Endothelial cell of umbilical vein (primary cell): Measurements from ENCODE around the gene CLEC5A. TPM values are rescaled to one million over a fixed set of nuclear protein-coding genes. Genes with fewer than 3 reads are reported as not detected.

Experiments
- BruUV-seq: library from RNA; stranded (reverse); fragments of 400-500 nt; replicated peaks from 2 replicates; lab custom pipeline; 2021; lab: Mats Ljungman, UMichigan
- CTCF ChIA-PET: fragments of 300-600, 350-600 bp; sonication (Branson Sonifier 250); formaldehyde crosslinking; loops from one replicate; lab custom pipeline; 2021; ENCODE audit warnings: antibody characterized with exemption, inconsistent platforms; lab: Charles Lee
- POLR2A ChIA-PET: fragments of 300-600, 350-600 bp; sonication (Branson Sonifier 250); formaldehyde crosslinking; loops from one replicate; lab custom pipeline; 2021; ENCODE audit warnings: antibody characterized with exemption, inconsistent platforms; lab: Charles Lee
- DNase-seq: peaks from one replicate; pipeline ENCODE4 v3.0.0-alpha.2; 2011; ENCODE audit warnings: low read depth, low spot score
- FAIRE-seq: peaks from 2 replicates; lab custom pipeline; 2011; peaks lifted over from hg19 to GRCh38; lab: Jason Lieb, UNC
- H2AFZ ChIP-seq: 2 replicates; pipeline ENCODE4 v1.6.0; 2012; ENCODE audit warnings: low read depth, low read length, control low read depth, inconsistent platforms
- H3K27ac ChIP-seq: 2 replicates; pipeline ENCODE4 v1.5.1; 2011; ENCODE audit warnings: low read depth, mild to moderate bottlenecking, control low read depth, low read length, moderate library complexity; ENCODE audit not compliant: insufficient read depth
- H3K27me3 ChIP-seq, 2 experiments: 2 replicates each; pipeline versions ENCODE4 v1.6.0 to v1.6.1; 2011; ENCODE audit warnings: low read length in 2 of 2, mixed read lengths in 1 of 2; ENCODE audit not compliant: control insufficient read depth in 2 of 2, insufficient read depth in 2 of 2
- H3K36me3 ChIP-seq, 2 experiments: 2 replicates in 1 of 2; 3 replicates in 1 of 2; pipeline ENCODE4 v1.5.1; 2011; ENCODE audit warnings: low read length in 2 of 2, mild to moderate bottlenecking in 1 of 2, moderate library complexity in 1 of 2; ENCODE audit not compliant: control insufficient read depth in 2 of 2, insufficient read depth in 2 of 2; ENCODE audit errors: extremely low read depth in 1 of 2
- H3K4me1 ChIP-seq: 3 replicates; pipeline ENCODE4 v1.5.1; 2011; ENCODE audit warnings: mild to moderate bottlenecking, low read length; ENCODE audit not compliant: control insufficient read depth, insufficient read depth; ENCODE audit errors: extremely low read depth
- H3K4me2 ChIP-seq: 2 replicates; pipeline ENCODE4 v1.6.1; 2011; ENCODE audit warnings: low read length, control low read depth, mixed read lengths; ENCODE audit not compliant: insufficient read depth
- H3K4me3 ChIP-seq, 3 experiments: fragments of 200-600 bp in 1 of 3; sonication (generic), shearing (Covaris generic) in 1 of 3; replicated peaks in 1 of 3; 2 replicates each; pipeline ENCODE4 v1.5.1; 2011 to 2016; ENCODE audit warnings: control low read depth in 3 of 3, low read length in 3 of 3, mild to moderate bottlenecking in 2 of 3, inconsistent platforms in 1 of 3, low read depth in 1 of 3, moderate library complexity in 1 of 3; ENCODE audit not compliant: insufficient read depth in 1 of 3
- H3K79me2 ChIP-seq: 2 replicates; pipeline ENCODE4 v1.6.0; 2012; ENCODE audit warnings: low read length, inconsistent platforms; ENCODE audit not compliant: control insufficient read depth, insufficient read depth
- H3K9ac ChIP-seq: replicated peaks from 2 replicates; pipeline ENCODE3; 2011; ENCODE audit warnings: low read length, control low read depth; ENCODE audit not compliant: insufficient read depth; ENCODE audit errors: extremely low read depth
- H3K9me1 ChIP-seq: replicated peaks from 3 replicates; pipeline ENCODE4 v1.6.0; 2011; ENCODE audit warnings: mild to moderate bottlenecking, low read length; ENCODE audit not compliant: control insufficient read depth, insufficient read depth; ENCODE audit errors: extremely low read depth
- H3K9me3 ChIP-seq: replicated peaks from 2 replicates; pipeline ENCODE4 v1.5.1; 2012; ENCODE audit warnings: low read length, inconsistent platforms; ENCODE audit not compliant: control insufficient read depth, insufficient read depth
- H4K20me1 ChIP-seq: replicated peaks from 2 replicates; pipeline ENCODE3; 2011; ENCODE audit warnings: mild to moderate bottlenecking, low read length; ENCODE audit not compliant: control insufficient read depth, insufficient read depth; ENCODE audit errors: extremely low read depth
- CTCF ChIP-seq, 2 donors: IDR thresholded peaks; 1 replicate in 1 of 2; 2 replicates in 1 of 2; pipeline ENCODE4 v1.5.1; 2011; ENCODE audit warnings: low read length in 2 of 2, mild to moderate bottlenecking in 2 of 2, moderate library complexity in 2 of 2, control low read depth in 1 of 2, inconsistent platforms in 1 of 2, low read depth in 1 of 2; ENCODE audit not compliant: insufficient read depth in 1 of 2; ENCODE audit errors: extremely low read depth in 1 of 2
- EZH2 ChIP-seq: IDR thresholded peaks from 2 replicates; pipeline ENCODE4 v1.6.1; 2012; ENCODE audit warnings: borderline replicate concordance, low read depth, mild to moderate bottlenecking, moderate library complexity, low read length, inconsistent platforms; ENCODE audit not compliant: severe bottlenecking
- FOS ChIP-seq: IDR thresholded peaks from 2 replicates; pipeline ENCODE4 v1.6.1; 2011; ENCODE audit warnings: mild to moderate bottlenecking, low read length, moderate library complexity, borderline replicate concordance; ENCODE audit not compliant: insufficient read depth
- GATA2 ChIP-seq: IDR thresholded peaks from 2 replicates; pipeline ENCODE4 v1.7.0; 2011; ENCODE audit warnings: low read depth, mild to moderate bottlenecking, moderate library complexity, mixed read lengths, low read length; ENCODE audit not compliant: insufficient read length, insufficient read depth
- JUN ChIP-seq: IDR thresholded peaks from 2 replicates; pipeline ENCODE4 v1.6.1; 2011; ENCODE audit warnings: borderline replicate concordance, low read depth; ENCODE audit not compliant: insufficient read length, insufficient read depth
- MAX ChIP-seq: IDR thresholded peaks from 2 replicates; pipeline ENCODE4 v1.6.1; 2011; ENCODE audit not compliant: insufficient read depth, insufficient read length
- MYC ChIP-seq: IDR thresholded peaks from one replicate; pipeline ENCODE4 v1.6.1; 2011; ENCODE audit warnings: mild to moderate bottlenecking, low read depth, low read length
- POLR2A ChIP-seq: IDR thresholded peaks from 2 replicates; pipeline ENCODE4 v1.6.1; 2012; ENCODE audit warnings: low read depth, mild to moderate bottlenecking, control low read depth, low read length
- POLR2AphosphoS5 ChIP-seq: IDR thresholded peaks from 2 replicates; pipeline ENCODE4 v1.6.1; 2012; ENCODE audit warnings: low read depth, mild to moderate bottlenecking, control low read depth, low read length, moderate library complexity; ENCODE audit not compliant: insufficient read depth
- dilution Hi-C: fragments of 300-500 bp; cut with MboI; formaldehyde crosslinking; loops from one replicate; pipeline ENCODE4 v1.15.0; 2019; ENCODE audit warnings: low sequenced_read_pairs; ENCODE audit not compliant: extremely low pct_ligation_motif_present
- intact Hi-C: fragments of 100-400 bp; cut with micrococcal nuclease; formaldehyde crosslinking; loops from one replicate; pipeline ENCODE4 v1.10.0; 2022
- polyA plus RNA-seq, 4 experiments: library from polyadenylated mRNA; depleted of rRNA in 3 of 4; stranded (reverse) in 3 of 4; unstranded in 1 of 4; fragments of >200 nt; gene quantifications; 2 replicates each; pipeline versions ENCODE4 v1.2.1 to v1.2.3, GENCODE V29; 2011 to 2012; ENCODE audit warnings: missing spikeins in 1 of 4
- total RNA-seq: library from RNA; stranded (reverse); gene quantifications from 2 replicates; pipeline ENCODE4 v1.2.3, GENCODE V29; 2021

CLEC5A gene
- total and polyA plus RNA-seq, 2 donors (not counting 3 experiments of a cell fraction or from before 2014, with no cell fraction given): not detected

GRCh38 chr7:141941075-141941474, 5.7 kb downstream of the CLEC5A start:
- TF ChIP-seq POLR2AphosphoS5 (no peak), JUN (no peak), CTCF (IDR thresholded peaks at IDR 0.05; ENCODE audit: extremely low read depth in 1 of 2, insufficient read depth in 1 of 2, low read depth in 1 of 2, low read length in 2 of 2) (no peak), MYC (no peak), FOS (no peak), EZH2 (no peak), GATA2 (no peak), POLR2A (no peak), MAX (no peak)
- H3K9me3 ChIP-seq: peaks cover 2% of the 10 kb centered on the region
- no peaks in the 10 kb centered on the region for H3K4me1 ChIP-seq
- CTCF ChIA-PET: no interaction called here
- no peak overlapping the region for H3K4me2 ChIP-seq
- no peaks in the 10 kb centered on the region for H3K9me1 ChIP-seq
- dilution Hi-C loops: no loop called here
- H3K9ac ChIP-seq: no peak overlapping the region
- H3K79me2 ChIP-seq: no peaks in the 10 kb centered on the region
- DNase-seq (no peak), FAIRE-seq (no peak)
- BruUV-seq: no TSS peak
- no peak overlapping the region for H3K27ac ChIP-seq
- no peaks in the 10 kb centered on the region for H3K27me3 ChIP-seq
- H3K36me3 ChIP-seq: no peaks in the 10 kb centered on the region
- H2AFZ ChIP-seq: no peak overlapping the region
- H3K4me3 ChIP-seq: no peak overlapping the region
- intact Hi-C loops: no loop called here
- no peaks in the 10 kb centered on the region for H4K20me1 ChIP-seq
- POLR2A ChIA-PET: no interaction called here
